HepG2 (cell line): ENCODE results near the gene FAF1. TPM values are rescaled to one million over a fixed set of nuclear protein-coding genes. Genes with fewer than 3 reads are reported as not detected.

Source experiments
- ATAC-seq: fragments of 200-7000 bp; cut with Tn5 transposase; 3 replicates; pipeline ENCODE4 v1.9.1; 2020; ENCODE audit warnings: mild to moderate bottlenecking, moderate library complexity
- BruUV-seq: library from RNA; stranded (reverse); fragments of 400-500 nt; replicated peaks from 2 replicates; lab custom pipeline; 2021; lab: Mats Ljungman, UMichigan
- CTCF ChIA-PET: fragments of 300-600 bp; formaldehyde crosslinking; extraction: SDS; loops from one replicate; lab custom pipeline; 2021; ENCODE audit warnings: low total read pairs, inconsistent platforms, low intra/inter-chr PET ratio; lab: Yijun Ruan, JAX
- POLR2A ChIA-PET: fragments of 350-600 bp; sonication (Branson Sonifier 250); formaldehyde crosslinking; loops from one replicate; lab custom pipeline; 2020; ENCODE audit warnings: antibody characterized with exemption, inconsistent platforms; lab: Yijun Ruan, JAX
- DNase-seq: peaks from one replicate; pipeline ENCODE4 v3.0.0-alpha.2; 2015; ENCODE audit warnings: low spot score
- FAIRE-seq: peaks from 3 replicates; lab custom pipeline; 2011; peaks lifted over from hg19 to GRCh38; lab: Jason Lieb, UNC
- H2AFZ ChIP-seq: one replicate; pipeline ENCODE4 v1.6.1; 2011; ENCODE audit warnings: low read length, inconsistent platforms
- H3K27ac ChIP-seq: fragments of 300-600 bp; 3 replicates; pipeline ENCODE4 v1.8.0; 2011; ENCODE audit warnings: mixed run types, mild to moderate bottlenecking, mixed read lengths, low read length, inconsistent platforms; ENCODE audit not compliant: insufficient read depth; ENCODE audit errors: extremely low read length
- H3K27me3 ChIP-seq, 2 experiments: fragments of 200-600 bp in 1 of 2; 2 replicates in 1 of 2; 3 replicates in 1 of 2; pipeline versions ENCODE4 v1.6.0 to v1.8.0; 2011; ENCODE audit warnings: low read length in 2 of 2, mild to moderate bottlenecking in 2 of 2, moderate library complexity in 2 of 2, inconsistent platforms in 1 of 2; ENCODE audit not compliant: insufficient read depth in 2 of 2, control insufficient read depth in 1 of 2
- H3K36me3 ChIP-seq, 2 experiments: fragments of 200-600 bp in 1 of 2; replicated peaks in 1 of 2; 2 replicates in 1 of 2; 3 replicates in 1 of 2; pipeline versions ENCODE4 v1.5.1 to v1.8.0; 2011; ENCODE audit warnings: low read length in 2 of 2, inconsistent platforms in 1 of 2; ENCODE audit not compliant: insufficient read depth in 2 of 2, control insufficient read depth in 1 of 2
- H3K4me1 ChIP-seq: 2 replicates; pipeline ENCODE4 v1.5.1; 2012; ENCODE audit warnings: low read length, inconsistent platforms; ENCODE audit not compliant: insufficient read depth
- H3K4me2 ChIP-seq: 2 replicates; pipeline ENCODE4 v1.6.0; 2011; ENCODE audit warnings: low read depth, low read length, inconsistent platforms
- H3K4me3 ChIP-seq, 3 experiments: fragments of 200-600 bp in 1 of 3; sonication (generic), shearing (Covaris generic) in 1 of 3; replicated peaks in 1 of 3; 2 replicates each; pipeline ENCODE4 v1.5.1; 2011 to 2016; ENCODE audit warnings: low read length in 3 of 3, inconsistent platforms in 2 of 3, low read depth in 2 of 3, mild to moderate bottlenecking in 2 of 3, control low read depth in 1 of 3, mixed read lengths in 1 of 3; ENCODE audit not compliant: insufficient read depth in 1 of 3
- H3K79me2 ChIP-seq: one replicate; pipeline ENCODE4 v1.6.1; 2011; ENCODE audit warnings: low read length, inconsistent platforms; ENCODE audit not compliant: insufficient read depth
- H3K9ac ChIP-seq: 2 replicates; pipeline ENCODE4 v1.6.0; 2011; ENCODE audit warnings: mild to moderate bottlenecking, low read depth, low read length, inconsistent platforms; ENCODE audit not compliant: insufficient read depth
- H3K9me3 ChIP-seq: 2 replicates; pipeline ENCODE4 v1.5.1; 2012; ENCODE audit warnings: mild to moderate bottlenecking, low read length
- H4K20me1 ChIP-seq: 2 replicates; pipeline ENCODE4 v1.6.0; 2011; ENCODE audit warnings: inconsistent platforms, mild to moderate bottlenecking, low read length, moderate library complexity; ENCODE audit not compliant: insufficient read depth
- HIC2 ChIP-seq: sonication (generic); formaldehyde crosslinking; IDR thresholded peaks from 2 replicates; pipeline ENCODE4 v1.9.0; 2022; ENCODE audit warnings: low read depth, missing genetic modification reagents
- MLXIP ChIP-seq: sonication (generic); formaldehyde crosslinking; IDR thresholded peaks from 2 replicates; pipeline ENCODE4 v1.9.0; 2021; ENCODE audit warnings: missing genetic modification reagents, borderline replicate concordance
- SCMH1 ChIP-seq: sonication (generic); formaldehyde crosslinking; IDR thresholded peaks from 2 replicates; pipeline ENCODE4 v1.9.0; 2021; ENCODE audit warnings: missing genetic modification reagents, mild to moderate bottlenecking, borderline replicate concordance
- SMAD9 ChIP-seq: sonication (generic); formaldehyde crosslinking; IDR thresholded peaks from 2 replicates; pipeline ENCODE4 v1.5.1; 2020; ENCODE audit warnings: mild to moderate bottlenecking, missing genetic modification reagents
- WGBS: methylation state at CpG from one replicate; pipeline ENCODE4 v1.1.6; 2017; ENCODE audit warnings: low lambda C conversion rate; 5-methylcytosine and 5-hydroxymethylcytosine counted together
- in situ Hi-C: cut with HindIII; loops from 2 replicates; pipeline ENCODE4 v1.10.0; 2017; ENCODE audit warnings: low pct_unique_long_range_greater_than_20kb; ENCODE audit not compliant: extremely low pct_ligation_motif_present
- intact Hi-C: fragments of 100-400 bp; cut with micrococcal nuclease; formaldehyde crosslinking; loops from one replicate; pipeline ENCODE4 v1.10.0; 2022; ENCODE audit not compliant: unreplicated experiment
- polyA plus RNA-seq, 8 experiments: library from polyadenylated mRNA; depleted of rRNA in 3 of 8; stranded (reverse) in 7 of 8; unstranded in 1 of 8; fragments of >200 nt; fragmentation: Illumina TruSeq in 4 of 8; extraction: Trizol in 4 of 8; gene quantifications; 2 replicates each; pipeline versions ENCODE4 v1.2.1 to v1.2.3, GENCODE V29; 2011 to 2016; ENCODE audit warnings: low read depth in 4 of 8, missing spikeins in 1 of 8, mixed read lengths in 1 of 8; ENCODE audit not compliant: insufficient read depth in 1 of 8
- total RNA-seq, 5 experiments: library from RNA; depleted of rRNA; stranded (reverse); fragments of >200 nt; fragmentation: Illumina TruSeq; extraction: Trizol; gene quantifications; 2 replicates each; pipeline ENCODE4 v1.2.3, GENCODE V29; 2016; ENCODE audit warnings: low read depth in 1 of 5

The FAF1 gene
- total and polyA plus RNA-seq, 2 of the 13 experiments (the other 11 are each of a cell fraction or from before 2014, with no cell fraction given), result 19.4 to 63.3 TPM

- POLR2A ChIA-PET, result no interaction called here
- no peaks in the 10 kb centered on the region for H3K36me3 ChIP-seq
- no TSS peak for BruUV-seq
- no peaks in the 10 kb centered on the region for H4K20me1 ChIP-seq
- no peak overlapping the region for H3K27ac ChIP-seq
- no peak overlapping the region for H3K4me3 ChIP-seq
- no peak overlapping the region for H2AFZ ChIP-seq
- H3K4me2 ChIP-seq, result no peak overlapping the region
- no peaks in the 10 kb centered on the region for H3K27me3 ChIP-seq
- 96% methylated on average over 2 of the region's 2 CpGs for WGBS
- no peaks in the 10 kb centered on the region for H3K9me3 ChIP-seq
- intact Hi-C loops (no loop called here), in situ Hi-C loops (no loop called here)
- peaks cover 8% of the 10 kb centered on the region for H3K79me2 ChIP-seq
- TF ChIP-seq MLXIP (no peak), SMAD9 (no peak), SCMH1 (no peak), HIC2 (CRISPR knock-in tag) (no peak)
- CTCF ChIA-PET, result no interaction called here
- peaks cover 7% of the 10 kb centered on the region; the same call in 1 of the 2 replicates for H3K4me1 ChIP-seq
- DNase-seq (no peak), ATAC-seq (no peak), FAIRE-seq (no peak)
- H3K9ac ChIP-seq, result no peak overlapping the region
Measured at GRCh38 chr1:50820545-50820944, 139.5 kb downstream of the FAF1 start.
